HG02970 (cell line): ENCODE data around the gene ZNF2.

Experiments used
- ATAC-seq: cut with Tn5 transposase; IDR thresholded peaks from one replicate; pipeline ENCODE4 v1.9.1; 2021; ENCODE audit warnings: mild to moderate bottlenecking, moderate library complexity, moderate number of reproducible peaks; ENCODE audit not compliant: unreplicated experiment, low FRiP score

The ZNF2 gene

DNA sequence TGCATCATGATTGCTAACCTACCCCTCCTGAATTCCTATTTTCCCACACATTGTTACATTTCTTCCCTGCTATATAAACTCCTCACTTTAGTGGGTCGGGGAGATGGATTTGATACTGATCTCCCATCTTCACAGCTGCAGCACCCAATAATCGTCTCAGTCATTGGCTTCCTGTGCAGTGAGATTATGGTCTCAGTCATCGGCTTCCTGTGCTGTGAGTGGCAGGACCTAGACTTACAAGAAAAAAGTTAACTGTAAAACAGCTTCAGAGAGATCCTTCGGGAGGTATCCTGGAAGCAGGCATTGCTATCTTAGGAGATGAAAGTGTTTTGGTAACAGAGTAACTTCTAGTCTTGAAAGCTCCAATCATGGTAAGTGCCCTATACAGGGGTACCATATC is 38.3 kb downstream of the ZNF2 start:
- ATAC-seq = no peak

DNA sequence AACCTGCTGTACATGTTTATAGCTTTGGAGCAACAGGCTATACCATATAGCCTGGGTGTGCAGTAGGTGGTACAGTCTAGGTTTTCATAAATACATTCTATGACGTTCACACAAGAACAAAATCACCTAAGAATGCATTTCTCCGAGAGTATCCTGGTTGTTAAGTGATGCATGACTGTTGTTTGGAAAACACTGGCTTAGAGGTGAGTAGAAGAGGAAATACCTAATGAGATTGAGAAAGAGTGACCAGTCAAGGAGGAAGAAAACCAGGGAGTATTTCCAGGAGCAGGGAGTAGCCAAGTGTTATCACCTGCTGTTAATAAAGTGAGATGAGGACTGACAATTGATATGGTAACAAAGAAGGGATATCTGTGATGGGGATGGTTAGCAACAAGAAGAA is 38.8 kb downstream of the ZNF2 start:
- no peak for ATAC-seq

DNA sequence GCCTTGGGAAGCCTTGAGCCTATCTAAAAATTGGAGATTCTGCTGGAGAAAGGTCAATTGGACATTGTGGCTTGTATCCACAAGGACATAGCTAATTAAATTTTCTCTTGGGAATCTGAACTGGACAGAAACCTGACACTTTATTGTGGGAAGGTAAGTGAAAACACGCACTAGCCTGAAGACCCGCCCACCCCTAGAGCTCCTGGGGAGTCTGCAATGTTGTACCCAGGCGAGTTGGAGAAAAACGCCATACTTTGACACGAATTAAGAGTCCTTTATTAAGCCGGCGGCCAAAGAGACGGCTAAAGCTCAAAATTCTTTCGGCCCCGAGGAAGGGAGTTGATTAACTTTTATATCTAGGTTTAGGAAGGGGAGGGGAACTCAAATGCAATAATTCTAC is 40.5 kb downstream of the ZNF2 start:
- no peak for ATAC-seq

DNA sequence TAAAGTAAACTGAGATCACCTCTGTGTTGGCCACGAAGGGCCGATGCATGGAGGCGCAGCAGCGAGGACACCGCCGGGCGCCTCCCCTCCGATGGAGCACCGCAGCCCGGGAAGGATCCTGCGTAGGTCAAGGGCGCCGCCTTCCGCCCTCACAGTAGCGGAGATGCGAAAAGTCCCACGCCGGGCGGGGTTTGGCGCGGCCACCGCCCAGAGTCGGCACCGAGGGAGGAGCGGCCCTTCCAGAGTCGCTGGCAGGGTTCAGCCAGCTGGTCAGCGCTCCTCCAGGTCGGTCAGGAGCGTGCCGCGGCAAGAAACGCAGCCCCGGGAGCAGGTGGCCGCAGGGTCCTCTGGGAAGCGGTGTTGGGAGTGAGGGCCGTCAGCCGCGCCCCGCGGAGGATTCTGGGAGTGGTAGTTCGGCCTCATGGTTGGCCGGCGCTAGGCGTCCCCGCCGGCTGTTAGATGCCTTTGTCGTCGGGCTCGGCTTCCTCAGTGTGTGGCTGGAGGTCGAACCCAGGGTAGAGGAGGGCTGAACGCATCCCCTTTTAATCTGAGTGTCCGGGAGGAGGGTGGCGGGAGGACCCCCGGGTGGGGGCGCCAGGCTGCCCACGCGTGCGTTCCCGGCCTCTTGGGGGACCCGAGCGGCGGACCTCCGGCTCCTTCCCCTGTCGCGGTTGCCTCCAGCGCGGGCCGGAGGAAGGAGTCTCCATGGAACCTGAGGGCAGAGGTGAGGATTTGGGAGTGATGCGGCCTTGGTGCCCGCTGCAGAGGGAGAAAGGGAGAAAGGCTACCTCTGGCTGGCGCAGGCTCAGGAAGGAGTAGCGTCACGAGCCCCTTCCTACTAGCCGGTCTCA is 41.7 kb downstream of the ZNF2 start, which contains the start of gene ZNF892:
TSS of gene ZNF892 (plus strand) at position 411 of the 851 bp plus-strand sequence. CDS start at position 706, 295 bp downstream.
- ATAC-seq = peak; percentile 90

DNA sequence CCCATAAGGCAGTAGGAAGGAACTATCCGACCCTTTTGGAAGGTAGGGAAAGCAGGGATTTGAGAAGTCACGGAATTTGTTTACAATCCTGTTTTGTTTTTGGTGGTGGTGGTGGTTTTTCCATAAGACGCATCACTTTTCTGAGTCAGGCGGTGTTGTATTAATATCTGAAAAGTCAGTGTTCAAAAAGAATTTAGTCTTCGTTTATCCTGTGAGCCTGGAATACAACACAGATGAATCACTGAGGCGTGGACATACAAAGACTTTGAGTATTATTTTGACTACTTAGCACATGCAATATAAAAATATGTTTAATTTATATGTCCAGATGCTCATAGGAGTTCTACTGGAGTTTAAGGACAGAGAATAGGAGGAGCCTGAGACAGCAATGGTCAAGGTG is 42.5 kb downstream of the ZNF2 start:
- no peak for ATAC-seq

DNA sequence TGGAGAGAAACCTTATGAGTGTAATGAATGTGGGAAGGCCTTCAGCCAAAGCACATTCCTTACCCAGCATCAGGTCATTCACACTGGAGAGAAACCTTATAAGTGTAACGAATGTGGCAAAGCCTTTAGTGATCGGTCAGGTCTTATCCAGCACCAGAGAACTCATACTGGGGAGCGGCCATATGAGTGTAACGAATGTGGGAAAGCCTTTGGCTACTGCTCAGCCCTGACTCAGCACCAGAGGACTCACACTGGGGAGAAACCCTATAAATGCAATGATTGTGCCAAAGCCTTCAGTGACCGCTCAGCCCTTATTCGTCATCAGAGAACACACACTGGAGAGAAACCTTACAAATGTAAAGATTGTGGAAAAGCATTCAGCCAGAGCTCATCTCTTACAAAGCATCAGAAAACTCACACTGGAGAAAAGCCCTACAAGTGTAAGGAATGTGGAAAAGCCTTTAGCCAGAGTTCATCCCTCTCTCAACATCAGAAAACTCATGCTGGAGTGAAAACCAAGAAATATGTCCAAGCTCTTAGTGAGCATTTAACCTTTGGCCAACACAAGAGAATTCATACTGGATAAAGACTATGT is 49.5 kb downstream of the ZNF2 start:
- no peak for ATAC-seq

DNA sequence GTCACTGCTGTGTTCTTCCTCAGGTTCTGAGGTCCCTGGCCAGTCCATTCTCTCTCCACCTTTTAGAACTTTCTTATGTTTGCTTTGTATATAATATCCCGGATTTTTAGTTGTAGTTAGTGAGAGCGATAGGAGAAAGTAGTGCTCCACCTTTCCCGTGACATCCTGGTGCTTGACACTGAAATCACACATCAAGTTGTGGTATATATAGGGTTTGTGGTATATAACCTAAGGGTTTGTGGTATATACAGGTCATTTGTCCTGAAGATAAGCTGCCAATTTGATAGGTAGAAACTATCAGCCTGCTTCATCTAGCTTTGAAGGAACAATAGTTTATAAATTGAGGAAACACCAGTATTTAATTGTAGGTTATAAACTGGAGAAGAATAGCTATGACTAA is 54.8 kb downstream of the ZNF2 start:
- no peak for ATAC-seq

DNA sequence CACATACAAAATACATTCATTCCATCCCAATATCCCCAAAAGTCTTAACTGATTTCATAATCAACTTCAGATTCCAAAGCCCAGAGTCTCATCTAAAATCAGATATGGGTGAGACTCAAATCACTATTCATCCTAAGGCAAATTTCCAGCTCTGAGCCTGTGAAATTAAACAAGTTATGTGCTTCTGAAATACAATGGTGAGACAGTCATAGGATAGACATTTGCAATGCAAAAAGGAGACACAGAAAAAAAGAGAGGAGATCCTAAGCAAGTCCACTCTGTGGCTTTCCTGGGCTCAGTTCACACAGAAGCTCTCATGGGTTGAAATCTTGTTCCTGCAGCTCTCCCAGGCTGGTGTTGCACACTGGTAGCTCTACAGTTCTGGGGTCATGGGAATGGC is 60.0 kb downstream of the ZNF2 start:
- ATAC-seq = no peak

DNA sequence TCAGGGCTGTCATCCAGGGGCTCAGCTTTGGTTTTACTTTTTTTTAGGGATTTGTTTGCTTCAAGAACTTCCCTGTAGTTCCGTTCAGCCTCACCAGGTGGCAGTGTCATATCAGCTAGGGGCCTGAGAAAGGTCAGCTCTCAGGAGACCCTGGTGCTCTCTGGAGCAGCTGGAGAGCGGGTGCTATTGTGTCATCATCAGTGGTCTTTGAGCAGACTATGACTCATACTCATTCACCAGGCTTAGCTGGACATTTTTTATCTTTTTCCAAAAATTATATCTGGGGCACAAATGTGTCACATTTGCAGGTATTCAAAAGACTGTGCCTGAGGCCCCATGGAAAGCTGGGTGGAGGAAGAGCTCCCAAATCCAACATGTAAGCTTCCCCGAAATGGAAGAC is 66.1 kb downstream of the ZNF2 start:
- ATAC-seq = no peak

DNA sequence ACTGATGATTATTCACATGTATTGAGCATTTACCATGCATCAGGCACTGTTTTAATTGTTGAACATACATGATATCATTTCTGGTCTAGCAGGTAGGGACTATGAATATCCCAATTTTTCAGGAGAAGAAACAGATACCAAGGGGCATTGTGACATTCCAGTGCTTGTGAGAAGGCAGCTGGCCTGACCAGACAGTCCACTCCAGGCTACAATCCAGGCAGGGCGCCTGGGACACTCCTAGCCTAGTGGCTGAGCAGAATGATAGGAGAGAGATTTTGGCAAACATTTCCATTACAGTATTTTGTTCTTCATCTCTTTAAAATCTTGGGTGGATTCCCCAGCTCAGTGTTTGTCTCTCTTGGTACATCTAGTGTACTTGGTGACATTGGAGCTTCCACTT is 66.6 kb downstream of the ZNF2 start:
- no peak for ATAC-seq
